Keratinocyte (primary cell): ENCODE results near the gene CNKSR3. TPM values are rescaled to one million over a fixed set of nuclear protein-coding genes. Genes with fewer than 3 reads are reported as not detected.

Experiments used
- DNase-seq: peaks from one replicate; pipeline ENCODE4 v3.0.0-alpha.2; 2011; ENCODE audit warnings: low read depth, missing footprints, low spot score
- FAIRE-seq: peaks from 2 replicates; lab custom pipeline; 2011; peaks lifted over from hg19 to GRCh38; lab: Jason Lieb, UNC
- H2AFZ ChIP-seq: 2 replicates; pipeline ENCODE4 v1.6.0; 2012; ENCODE audit warnings: low read length, control low read depth, inconsistent platforms; ENCODE audit not compliant: control insufficient read depth
- H3K27ac ChIP-seq: 2 replicates; pipeline ENCODE4 v1.5.1; 2011; ENCODE audit warnings: low read length; ENCODE audit not compliant: control insufficient read depth, insufficient read depth
- H3K27me3 ChIP-seq: 3 replicates; pipeline ENCODE4 v1.6.0; 2011; ENCODE audit warnings: low read length; ENCODE audit not compliant: control insufficient read depth, insufficient read depth; ENCODE audit errors: extremely low read depth
- H3K36me3 ChIP-seq, 2 experiments: 2 replicates in 1 of 2; 3 replicates in 1 of 2; pipeline ENCODE4 v1.5.1; 2011; ENCODE audit warnings: low read length in 2 of 2, mild to moderate bottlenecking in 1 of 2; ENCODE audit not compliant: control insufficient read depth in 2 of 2, insufficient read depth in 2 of 2; ENCODE audit errors: extremely low read depth in 1 of 2
- H3K4me1 ChIP-seq: 3 replicates; pipeline ENCODE4 v1.5.1; 2011; ENCODE audit warnings: low read length; ENCODE audit not compliant: control insufficient read depth, insufficient read depth; ENCODE audit errors: extremely low read depth
- H3K4me2 ChIP-seq: 3 replicates; pipeline ENCODE4 v1.6.0; 2011; ENCODE audit warnings: low read depth, low read length; ENCODE audit not compliant: control insufficient read depth, insufficient read depth; ENCODE audit errors: extremely low read depth
- H3K4me3 ChIP-seq, 3 experiments: fragments of 200-600 bp in 1 of 3; sonication (generic) in 1 of 3; 2 replicates in 2 of 3; 3 replicates in 1 of 3; pipeline ENCODE4 v1.5.1; 2011 to 2016; ENCODE audit warnings: low read length in 3 of 3, mild to moderate bottlenecking in 3 of 3, control low read depth in 2 of 3, inconsistent platforms in 1 of 3, low read depth in 1 of 3, mixed read lengths in 1 of 3, mixed run types in 1 of 3, moderate library complexity in 1 of 3; ENCODE audit not compliant: control insufficient read depth in 2 of 3, insufficient read depth in 2 of 3; ENCODE audit errors: extremely low read depth in 1 of 3
- H3K79me2 ChIP-seq: 2 replicates; pipeline ENCODE4 v1.6.0; 2012; ENCODE audit warnings: low read length; ENCODE audit not compliant: control insufficient read depth, insufficient read depth
- H3K9ac ChIP-seq: 3 replicates; pipeline ENCODE4 v1.6.0; 2011; ENCODE audit warnings: low read length; ENCODE audit not compliant: control insufficient read depth, insufficient read depth; ENCODE audit errors: extremely low read depth
- H3K9me1 ChIP-seq: 3 replicates; pipeline ENCODE4 v1.6.0; 2011; ENCODE audit warnings: low read length; ENCODE audit not compliant: control insufficient read depth, insufficient read depth; ENCODE audit errors: extremely low read depth
- H3K9me3 ChIP-seq: 2 replicates; pipeline ENCODE4 v1.5.1; 2012; ENCODE audit warnings: low read depth, low read length; ENCODE audit not compliant: control insufficient read depth
- H4K20me1 ChIP-seq: 3 replicates; pipeline ENCODE4 v1.6.0; 2011; ENCODE audit warnings: low read length; ENCODE audit not compliant: control insufficient read depth, insufficient read depth; ENCODE audit errors: extremely low read depth
- EZH2 ChIP-seq: IDR thresholded peaks from one replicate; pipeline ENCODE4 v1.6.1; 2012; ENCODE audit warnings: inconsistent platforms, mild to moderate bottlenecking, low read length, moderate library complexity
- dilution Hi-C: fragments of 300-500 bp; cut with MboI; formaldehyde crosslinking; loops from one replicate; pipeline ENCODE4 v1.7.0; 2020; ENCODE audit warnings: low sequenced_read_pairs; ENCODE audit not compliant: extremely low pct_ligation_motif_present
- polyA plus RNA-seq, 5 experiments: library from polyadenylated mRNA; depleted of rRNA in 3 of 5; stranded (reverse) in 3 of 5; stranded (forward) in 1 of 5; unstranded in 1 of 5; fragments of >200 nt; gene quantifications; 1 replicate in 1 of 5; 2 replicates in 3 of 5; 3 replicates in 1 of 5; pipeline versions ENCODE4 v1.2.1 to v1.2.3, GENCODE V29; 2011 to 2012; ENCODE audit warnings: missing spikeins in 2 of 5, low read depth in 1 of 5, low replicate concordance in 1 of 5
- TF ChIP-seq, protein P1 (sequence below), 3 experiments: IDR thresholded peaks in 1 of 3; conservative IDR thresholded peaks in 1 of 3; optimal IDR thresholded peaks in 1 of 3; 2 replicates in 2 of 3; 3 replicates in 1 of 3; pipeline versions ENCODE3 to v1.5.1; 2011; ENCODE audit warnings: low read length in 3 of 3, mild to moderate bottlenecking in 3 of 3, moderate library complexity in 2 of 3, control low read depth in 1 of 3, inconsistent platforms in 1 of 3; ENCODE audit not compliant: insufficient read depth in 2 of 3; ENCODE audit errors: extremely low read depth in 1 of 3

Gene CNKSR3
- polyA plus RNA-seq, 1 donor (not counting 4 experiments of a cell fraction or from before 2014, with no cell fraction given) = 2.0 TPM

DNA sequence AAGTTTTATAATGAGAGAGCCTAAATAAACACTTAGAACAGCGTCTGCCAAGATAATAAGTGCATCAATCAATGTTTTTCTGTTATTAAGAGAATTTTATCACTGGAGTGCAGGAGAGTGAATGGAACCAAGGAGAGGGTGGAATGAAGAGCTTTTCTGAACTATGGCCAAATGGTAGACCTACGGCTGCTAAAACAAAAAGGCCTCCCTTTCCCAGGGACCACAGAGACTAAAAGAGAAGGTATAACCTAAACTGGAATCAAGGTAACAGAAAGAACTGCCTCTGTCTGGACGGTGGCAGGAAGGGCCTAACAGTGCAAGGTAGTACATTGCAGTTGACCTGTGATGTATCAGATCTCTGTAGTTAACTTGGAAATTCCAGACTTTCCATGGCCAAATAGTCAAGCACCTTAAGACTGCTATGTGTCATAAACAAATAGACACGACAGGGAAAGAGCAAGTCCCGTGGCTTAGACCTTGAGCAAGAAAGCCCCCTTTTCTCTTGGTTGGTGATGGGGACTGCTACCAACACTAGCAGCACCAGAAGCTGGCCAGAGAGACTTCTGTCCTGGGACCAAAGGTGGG lies 5.5 kb downstream of the CNKSR3 start:
- Histone ChIP-seq H3K27me3 (no peaks in the 10 kb centered on the region), H4K20me1 (no peaks in the 10 kb centered on the region), H3K27ac (no peak overlapping the region), H2AFZ (no peak overlapping the region), H3K36me3 (peaks cover 0 to 2% of the 10 kb centered on the region in 2 experiments), H3K4me3 (no peak overlapping the region), H3K9ac (no peak overlapping the region), H3K79me2 (peaks cover 6% of the 10 kb centered on the region), H3K4me2 (no peak overlapping the region), H3K9me3 (no peaks in the 10 kb centered on the region), H3K4me1 (peaks cover 9% of the 10 kb centered on the region), H3K9me1 (no peaks in the 10 kb centered on the region)
- dilution Hi-C loops = no loop called here
- FAIRE-seq = no peak
- TF ChIP-seq, protein P1, sequence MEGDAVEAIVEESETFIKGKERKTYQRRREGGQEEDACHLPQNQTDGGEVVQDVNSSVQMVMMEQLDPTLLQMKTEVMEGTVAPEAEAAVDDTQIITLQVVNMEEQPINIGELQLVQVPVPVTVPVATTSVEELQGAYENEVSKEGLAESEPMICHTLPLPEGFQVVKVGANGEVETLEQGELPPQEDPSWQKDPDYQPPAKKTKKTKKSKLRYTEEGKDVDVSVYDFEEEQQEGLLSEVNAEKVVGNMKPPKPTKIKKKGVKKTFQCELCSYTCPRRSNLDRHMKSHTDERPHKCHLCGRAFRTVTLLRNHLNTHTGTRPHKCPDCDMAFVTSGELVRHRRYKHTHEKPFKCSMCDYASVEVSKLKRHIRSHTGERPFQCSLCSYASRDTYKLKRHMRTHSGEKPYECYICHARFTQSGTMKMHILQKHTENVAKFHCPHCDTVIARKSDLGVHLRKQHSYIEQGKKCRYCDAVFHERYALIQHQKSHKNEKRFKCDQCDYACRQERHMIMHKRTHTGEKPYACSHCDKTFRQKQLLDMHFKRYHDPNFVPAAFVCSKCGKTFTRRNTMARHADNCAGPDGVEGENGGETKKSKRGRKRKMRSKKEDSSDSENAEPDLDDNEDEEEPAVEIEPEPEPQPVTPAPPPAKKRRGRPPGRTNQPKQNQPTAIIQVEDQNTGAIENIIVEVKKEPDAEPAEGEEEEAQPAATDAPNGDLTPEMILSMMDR (optimal IDR thresholded peaks at IDR 0.05 in 1 of 3, IDR thresholded peaks at IDR 0.05 in 1 of 3, conservative IDR thresholded peaks at IDR 0.05 in 1 of 3; ENCODE audit: extremely low read depth in 1 of 3, insufficient read depth in 2 of 3, low read length in 3 of 3) = no peak
- TF ChIP-seq EZH2 = no peak
- DNase-seq = no peak

DNA sequence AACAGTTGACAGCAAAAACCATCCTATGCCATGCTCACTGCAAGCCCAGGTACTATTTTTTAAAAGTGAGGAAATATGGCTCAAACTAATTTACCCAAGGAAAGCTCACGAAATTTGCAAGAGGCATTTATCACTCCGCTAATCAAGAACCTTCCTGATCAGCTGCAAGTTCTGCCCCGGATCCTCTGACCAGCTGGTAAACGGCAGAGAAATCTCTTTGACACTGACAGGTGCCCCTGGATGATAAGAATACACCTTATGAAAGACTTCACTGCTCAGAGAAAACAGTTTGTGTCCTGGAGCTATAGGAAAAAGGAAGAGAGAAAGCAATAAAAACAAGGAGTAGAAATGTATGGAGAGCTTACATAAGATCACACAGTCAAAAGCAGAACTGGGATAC lies 6.4 kb downstream of the CNKSR3 start:
- peaks cover 9% of the 10 kb centered on the region for H3K4me1 ChIP-seq
- dilution Hi-C loops = no loop called here
- peaks cover 3% of the 10 kb centered on the region for H3K79me2 ChIP-seq
- no peaks in the 10 kb centered on the region for H3K9me3 ChIP-seq
- H3K9me1 ChIP-seq = no peaks in the 10 kb centered on the region
- no peak overlapping the region for H3K27ac ChIP-seq
- H3K36me3 ChIP-seq = peaks cover 0 to 2% of the 10 kb centered on the region in 2 experiments
- no peak for FAIRE-seq
- no peak for DNase-seq
- H2AFZ ChIP-seq = no peak overlapping the region
- H3K9ac ChIP-seq = no peak overlapping the region
- H3K4me2 ChIP-seq = no peak overlapping the region
- no peaks in the 10 kb centered on the region for H4K20me1 ChIP-seq
- no peak for TF ChIP-seq EZH2
- TF ChIP-seq, protein P1 (optimal IDR thresholded peaks at IDR 0.05 in 1 of 3, IDR thresholded peaks at IDR 0.05 in 1 of 3, conservative IDR thresholded peaks at IDR 0.05 in 1 of 3; ENCODE audit: extremely low read depth in 1 of 3, insufficient read depth in 2 of 3, low read length in 3 of 3) = no peak
- no peaks in the 10 kb centered on the region for H3K27me3 ChIP-seq
- H3K4me3 ChIP-seq = no peak overlapping the region
